GM19351 (cell line): Measurements from ENCODE around the gene TEDC1.

Experiments
- ATAC-seq: cut with Tn5 transposase; IDR thresholded peaks from one replicate; pipeline ENCODE4 v1.9.1; 2021; ENCODE audit warnings: mild to moderate bottlenecking, moderate library complexity; ENCODE audit not compliant: unreplicated experiment

Gene TEDC1

DNA sequence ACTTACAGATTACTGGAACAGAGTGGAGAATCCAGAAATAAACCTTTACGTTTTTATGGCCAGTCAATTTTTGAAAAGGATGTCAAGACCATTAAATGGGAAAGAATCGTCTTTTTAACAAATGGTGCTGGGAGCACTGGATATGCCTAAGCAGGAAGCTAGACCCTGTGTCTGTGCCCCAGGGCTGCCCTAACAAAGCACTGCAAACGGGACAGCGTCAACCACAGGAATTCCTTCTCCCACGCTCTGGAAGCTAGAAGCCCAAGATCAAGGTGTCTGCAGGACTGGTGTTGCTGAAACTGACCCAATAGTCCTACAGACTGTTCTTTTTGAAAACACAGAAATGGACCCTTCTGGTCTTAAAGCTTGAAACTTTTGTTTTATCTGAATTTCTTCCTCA lies 26.1 kb downstream of the TEDC1 start:
- ATAC-seq, result no peak

DNA sequence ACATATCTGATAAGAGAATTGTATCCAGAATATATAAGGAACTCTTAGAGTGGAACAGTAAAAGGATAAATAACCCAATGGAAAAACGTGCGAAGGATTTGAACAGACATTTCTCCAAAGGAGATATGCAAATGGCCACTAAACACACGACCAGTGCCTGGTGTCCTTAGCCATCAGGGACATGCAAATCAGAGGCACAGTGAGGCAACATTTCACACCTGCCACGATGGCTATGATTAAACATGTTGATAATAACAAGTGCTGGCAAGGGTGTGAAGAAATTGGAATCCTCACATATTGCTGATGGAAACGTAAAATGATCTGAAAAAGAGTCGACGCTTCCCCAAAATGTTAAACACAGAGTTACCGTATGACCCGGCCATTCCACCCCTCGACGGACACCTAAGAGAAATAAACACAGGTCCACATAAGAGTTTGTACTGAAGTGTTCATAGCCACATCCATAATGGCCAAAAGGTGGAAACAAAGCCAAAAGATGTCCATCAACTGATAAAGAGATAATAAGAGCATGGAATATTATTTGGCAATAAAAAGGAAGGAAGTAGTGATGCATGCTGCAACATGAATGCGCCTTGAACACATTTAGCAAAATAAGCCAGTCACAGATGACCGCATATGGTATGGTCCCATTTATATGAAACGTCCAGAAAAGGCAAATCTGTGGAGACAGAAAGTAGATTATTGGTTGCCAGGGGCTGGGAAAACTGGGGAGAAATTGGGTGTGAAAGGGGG lies 29.1 kb downstream of the TEDC1 start:
- ATAC-seq, result no peak

DNA sequence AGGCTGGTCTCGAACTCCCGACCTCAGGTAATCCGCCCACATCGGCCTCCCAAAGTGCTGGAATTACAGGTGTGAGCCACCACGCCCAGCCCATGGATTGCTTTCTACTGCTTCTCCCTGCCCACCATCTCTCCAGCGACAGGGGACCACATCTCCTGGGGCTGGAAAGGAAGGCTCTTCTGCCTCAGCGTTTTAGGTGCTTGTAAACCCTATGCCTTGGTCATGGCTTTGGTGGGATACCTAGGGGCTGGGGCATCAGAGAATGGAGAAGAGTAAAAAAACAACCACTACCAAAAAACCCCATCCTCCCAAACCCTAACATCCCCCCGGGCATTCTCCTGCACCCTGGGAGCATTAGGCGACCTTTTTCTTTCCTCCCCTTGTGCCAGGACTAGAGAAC lies 34.3 kb downstream of the TEDC1 start:
- no peak for ATAC-seq

DNA sequence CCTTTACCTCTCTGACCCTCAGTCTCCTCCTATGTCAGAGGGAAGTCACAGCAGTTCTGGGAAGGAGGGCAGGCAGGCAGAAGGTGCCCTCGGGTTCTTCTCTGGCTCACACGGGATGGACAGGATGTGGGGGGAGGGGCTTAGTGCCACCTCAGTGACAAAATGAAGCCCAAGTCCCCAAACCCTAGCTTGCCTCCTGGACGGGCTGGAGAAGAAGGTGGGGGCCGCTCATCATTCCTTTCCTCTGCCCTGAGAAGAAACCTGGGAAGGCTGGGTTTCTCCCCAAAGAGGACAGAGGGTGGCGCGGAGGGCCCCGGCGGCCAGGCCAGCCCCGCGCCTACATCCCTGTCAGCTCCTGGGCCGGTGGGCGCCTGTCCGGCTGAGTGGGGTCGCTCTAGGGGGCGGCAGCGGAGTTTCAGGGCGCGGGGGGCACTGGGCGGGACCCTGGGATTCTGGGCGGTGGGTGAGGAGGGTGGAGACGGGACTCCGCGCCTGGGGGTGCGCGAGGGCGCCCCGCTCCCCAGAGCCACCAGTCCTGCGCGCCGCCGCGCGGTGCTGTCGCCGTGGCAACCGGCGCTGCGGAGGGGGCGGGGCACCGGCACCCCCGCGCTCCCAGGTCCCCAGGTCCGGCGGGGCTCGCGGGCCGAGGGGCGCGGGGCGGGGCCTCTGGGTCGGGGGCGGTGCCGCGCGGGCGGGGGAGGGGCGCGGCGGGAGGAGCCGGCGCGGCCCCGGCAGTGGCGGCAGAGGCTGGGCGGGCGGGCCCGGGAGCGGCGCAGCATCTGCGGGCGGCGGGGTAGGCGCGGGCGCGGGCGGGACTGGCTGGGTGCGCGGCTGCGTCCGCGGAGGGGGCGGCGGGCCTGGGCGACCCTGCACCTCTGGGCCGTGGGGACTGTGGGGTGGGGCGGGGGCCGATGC lies 35.1 kb downstream of the TEDC1 start, which contains the start of gene TMEM121:
Gene TMEM121, plus strand, starts transcription at position 723 of the 915 bp plus-strand sequence. CDS start 2,252 bp downstream, outside the sequence.
- ATAC-seq, result no peak

DNA sequence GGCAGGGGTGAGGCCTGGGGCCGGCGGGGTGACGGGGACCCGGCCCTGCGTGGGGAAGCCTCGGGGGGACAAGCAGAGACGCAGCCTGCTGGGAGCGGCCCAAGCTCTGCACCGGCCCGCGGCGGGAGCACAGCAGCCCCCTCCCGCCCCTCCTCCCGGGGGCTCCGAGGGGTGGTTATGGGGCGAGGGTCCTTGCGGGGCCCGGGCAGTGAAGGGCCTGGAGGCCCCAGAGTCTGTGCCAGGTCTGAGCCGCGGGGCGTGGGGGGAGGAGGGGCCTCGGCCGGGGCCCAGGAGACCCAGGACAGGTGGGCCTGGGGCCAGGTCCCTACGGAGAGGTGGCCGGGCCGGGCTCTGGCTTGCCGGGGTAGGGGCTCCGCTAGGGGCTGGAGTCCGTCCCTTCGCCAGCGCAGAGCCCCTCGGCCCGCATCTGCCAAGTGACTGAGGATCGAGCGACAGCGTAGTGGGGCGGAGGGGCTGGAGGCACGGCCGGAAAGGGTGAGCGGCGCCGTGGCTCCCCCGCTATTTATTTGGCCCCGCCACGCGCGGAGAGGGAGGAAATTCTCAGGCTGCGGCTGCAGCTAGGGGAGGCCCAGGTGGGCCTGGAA lies 35.8 kb downstream of the TEDC1 start:
- no peak for ATAC-seq

DNA sequence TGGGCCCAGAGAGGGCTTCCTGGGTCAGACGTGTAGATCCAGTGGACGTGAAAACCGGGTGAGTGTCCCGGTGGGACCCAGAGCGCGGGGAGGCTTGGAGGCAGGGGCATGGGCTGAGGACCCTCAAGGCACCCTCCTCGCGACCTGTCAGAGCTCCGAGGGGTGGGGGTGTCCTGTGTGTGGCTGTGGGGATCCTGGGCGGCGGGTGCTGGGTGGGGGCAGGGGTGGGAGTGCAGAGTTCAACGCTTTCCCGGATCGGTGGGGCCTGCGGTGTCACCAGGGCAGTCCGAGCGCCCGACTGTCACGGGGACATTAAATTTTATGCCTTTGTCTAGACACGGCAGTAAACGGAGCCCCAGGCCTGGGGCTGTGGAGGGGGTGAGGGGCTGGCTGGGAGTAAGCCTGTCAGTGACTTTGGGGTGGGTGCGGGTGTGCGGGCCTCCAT lies 36.4 kb downstream of the TEDC1 start:
- ATAC-seq, result no peak

DNA sequence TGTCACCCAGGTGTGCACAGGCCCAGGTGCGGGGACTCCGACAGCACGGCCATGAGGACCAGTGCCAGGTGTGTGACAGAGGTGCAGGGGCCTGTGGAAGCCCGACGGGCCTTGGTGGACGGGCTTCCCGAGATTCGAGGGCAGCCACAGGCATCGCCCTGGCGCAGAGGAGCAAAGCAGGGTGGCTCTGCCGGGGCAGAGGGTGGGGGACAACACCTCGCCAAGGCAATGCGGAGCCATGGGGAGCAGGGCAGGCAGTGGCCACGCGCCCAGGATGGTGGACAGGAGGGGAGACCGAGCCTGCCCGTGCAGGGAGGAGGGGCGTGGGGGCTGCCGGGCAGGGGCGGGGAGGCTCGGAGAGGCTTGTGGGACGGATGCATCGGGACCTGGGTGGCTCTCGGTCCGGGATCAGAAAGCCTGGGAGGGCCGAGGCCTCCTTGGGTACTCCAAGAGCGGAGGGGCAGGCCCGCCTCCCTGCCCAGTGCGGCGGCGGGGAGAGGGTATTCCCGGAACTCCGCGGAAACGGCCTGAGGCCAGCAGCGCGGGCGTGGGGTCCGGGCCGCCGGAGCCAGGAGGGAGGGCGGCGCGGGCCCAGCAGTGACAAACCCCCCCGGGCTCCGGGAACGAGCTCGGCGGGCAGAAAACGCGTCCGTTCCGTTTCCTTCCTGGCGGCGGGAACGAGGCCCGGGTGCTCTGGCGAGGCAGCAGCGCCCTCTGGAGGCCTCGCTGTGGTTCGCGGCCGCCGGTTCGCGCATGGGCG lies 37.0 kb downstream of the TEDC1 start:
- ATAC-seq, result no peak

DNA sequence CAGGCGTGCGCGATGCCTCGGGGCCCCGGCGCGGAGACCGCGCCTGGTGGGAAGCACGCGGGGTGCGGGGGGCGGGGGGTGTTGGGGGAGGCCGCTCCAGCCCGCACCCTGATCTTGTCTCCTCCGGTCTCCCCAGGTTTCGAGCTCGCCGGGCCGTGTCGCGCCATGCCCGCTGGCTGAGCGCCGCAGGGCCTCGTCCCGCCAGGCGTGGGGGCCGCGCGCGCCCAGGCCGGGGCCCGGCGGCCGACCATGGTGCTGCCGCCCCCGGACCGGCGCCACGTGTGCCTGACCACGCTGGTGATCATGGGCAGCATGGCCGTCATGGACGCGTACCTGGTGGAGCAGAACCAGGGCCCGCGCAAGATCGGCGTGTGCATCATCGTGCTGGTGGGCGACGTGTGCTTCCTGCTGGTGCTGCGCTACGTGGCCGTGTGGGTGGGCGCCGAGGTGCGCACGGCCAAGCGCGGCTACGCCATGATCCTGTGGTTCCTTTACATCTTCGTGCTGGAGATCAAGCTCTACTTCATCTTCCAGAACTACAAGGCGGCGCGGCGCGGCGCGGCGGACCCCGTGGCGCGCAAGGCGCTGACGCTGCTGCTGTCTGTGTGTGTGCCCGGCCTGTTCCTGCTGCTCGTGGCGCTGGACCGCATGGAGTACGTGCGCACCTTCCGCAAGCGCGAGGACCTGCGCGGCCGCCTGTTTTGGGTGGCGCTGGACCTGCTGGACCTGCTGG lies 37.7 kb downstream of the TEDC1 start:
- ATAC-seq, result no peak

DNA sequence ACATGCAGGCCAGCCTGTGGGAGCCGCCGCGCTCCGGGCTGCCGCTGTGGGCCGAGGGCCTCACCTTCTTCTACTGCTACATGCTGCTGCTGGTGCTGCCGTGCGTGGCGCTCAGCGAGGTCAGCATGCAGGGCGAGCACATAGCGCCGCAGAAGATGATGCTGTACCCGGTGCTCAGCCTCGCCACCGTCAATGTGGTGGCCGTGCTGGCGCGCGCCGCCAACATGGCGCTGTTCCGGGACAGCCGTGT lies 38.2 kb downstream of the TEDC1 start:
- ATAC-seq, result no peak

DNA sequence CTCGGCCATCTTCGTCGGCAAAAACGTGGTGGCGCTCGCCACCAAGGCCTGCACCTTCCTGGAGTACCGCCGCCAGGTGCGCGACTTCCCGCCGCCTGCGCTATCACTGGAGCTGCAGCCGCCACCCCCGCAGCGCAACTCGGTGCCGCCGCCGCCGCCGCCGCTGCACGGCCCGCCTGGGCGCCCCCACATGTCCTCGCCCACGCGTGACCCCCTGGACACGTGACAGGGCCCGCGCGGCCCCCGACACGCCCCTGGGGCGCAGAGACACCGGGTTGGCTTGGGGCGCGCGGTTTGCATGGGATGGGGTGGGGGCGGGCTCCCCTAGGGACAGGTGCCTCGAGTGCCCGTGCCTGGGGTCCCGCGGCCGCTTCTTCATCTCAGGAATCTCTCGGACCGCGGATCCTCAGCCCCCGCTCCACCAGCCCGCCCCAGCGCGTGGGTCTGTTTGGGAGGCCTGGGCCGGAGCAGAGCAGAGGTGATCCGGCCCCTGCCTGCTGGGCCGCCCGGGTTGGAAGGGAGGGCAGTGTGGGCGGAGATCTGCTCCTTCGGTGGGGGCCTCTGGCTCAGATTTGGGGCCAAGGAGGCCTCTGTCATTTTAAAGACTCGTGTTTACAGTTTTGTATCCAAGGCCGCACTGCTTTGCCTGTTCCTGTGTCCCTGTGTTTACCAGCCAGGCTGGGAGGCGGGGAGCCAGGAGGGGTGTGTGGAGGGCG lies 38.7 kb downstream of the TEDC1 start:
- no peak for ATAC-seq

DNA sequence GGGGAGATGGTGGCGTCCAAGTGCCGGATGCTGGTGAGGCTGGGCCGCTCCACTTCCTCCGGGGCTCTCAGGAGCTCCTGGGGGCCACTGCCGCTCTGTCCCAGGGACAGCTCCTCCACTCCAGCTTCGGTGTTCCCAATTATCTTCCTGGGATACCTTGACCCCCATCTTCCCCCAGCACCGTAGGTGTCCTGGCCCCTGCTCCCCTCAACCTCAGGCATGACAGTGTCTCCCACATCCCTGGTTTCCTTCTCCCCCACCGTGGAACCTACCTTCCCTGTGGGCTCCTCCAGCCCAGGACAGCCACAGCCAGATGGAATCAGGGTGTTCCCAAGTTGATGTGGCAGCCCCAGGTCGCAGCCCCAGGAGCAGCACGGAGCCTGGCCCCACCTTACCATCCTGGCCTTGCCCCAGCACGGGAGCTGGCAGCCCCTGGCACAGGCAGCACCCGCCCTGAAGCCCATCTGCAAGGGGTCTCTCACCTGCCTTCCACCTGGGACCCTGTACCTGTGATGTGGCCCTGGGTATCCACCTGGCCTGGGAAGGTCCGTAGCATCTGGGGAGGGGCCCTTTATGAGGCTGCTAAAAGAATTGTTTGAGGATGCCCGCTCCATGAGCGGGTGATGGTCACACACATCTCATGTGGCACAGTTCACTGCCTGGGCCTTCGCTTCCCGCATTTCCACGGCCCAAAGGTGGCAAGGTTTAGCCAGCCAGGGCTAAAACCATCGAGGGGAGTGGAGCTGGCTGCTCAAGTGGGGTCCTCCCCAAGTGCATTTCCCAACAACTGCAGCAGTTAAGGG lies 39.4 kb downstream of the TEDC1 start:
- no peak for ATAC-seq

DNA sequence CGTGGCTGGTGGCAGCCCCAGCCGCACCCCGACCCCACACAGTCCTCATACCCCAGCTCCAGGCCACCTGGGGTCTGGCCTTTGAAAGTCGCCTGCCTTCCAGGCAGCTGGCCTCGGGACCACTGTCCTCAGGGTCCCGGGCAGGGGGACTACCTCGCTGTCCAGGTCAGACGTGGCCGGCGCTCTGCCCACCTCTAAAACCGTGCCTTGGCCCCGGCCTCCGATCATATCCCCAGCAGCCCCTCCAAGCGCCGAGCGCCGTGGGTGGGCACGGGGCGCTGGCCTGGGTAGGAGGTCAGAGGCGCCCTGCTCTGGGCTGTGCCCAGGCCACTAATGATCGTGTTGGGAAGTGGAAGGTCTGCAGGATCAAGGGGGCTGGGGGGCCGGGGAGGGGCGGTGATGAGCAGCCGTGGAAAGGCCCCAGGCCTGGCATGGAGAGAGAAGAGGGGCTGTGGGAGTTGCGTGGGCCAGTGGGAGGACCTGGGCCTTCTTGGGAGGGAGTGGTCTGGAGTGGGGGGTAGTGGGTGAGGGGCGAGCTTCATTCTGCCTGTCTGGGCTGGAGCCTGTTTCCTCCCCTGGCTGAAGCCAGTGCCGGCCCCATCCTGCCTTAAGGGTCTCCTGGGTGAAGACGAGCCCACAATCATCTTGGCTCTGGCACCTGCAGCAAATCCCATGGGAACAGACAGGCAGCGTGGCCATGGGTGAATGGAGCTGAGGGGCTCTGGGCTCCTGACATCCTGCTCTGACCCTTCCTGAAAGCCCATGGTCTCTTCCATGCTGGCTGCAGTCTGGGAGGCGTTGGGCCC lies 40.2 kb downstream of the TEDC1 start:
- no peak for ATAC-seq

DNA sequence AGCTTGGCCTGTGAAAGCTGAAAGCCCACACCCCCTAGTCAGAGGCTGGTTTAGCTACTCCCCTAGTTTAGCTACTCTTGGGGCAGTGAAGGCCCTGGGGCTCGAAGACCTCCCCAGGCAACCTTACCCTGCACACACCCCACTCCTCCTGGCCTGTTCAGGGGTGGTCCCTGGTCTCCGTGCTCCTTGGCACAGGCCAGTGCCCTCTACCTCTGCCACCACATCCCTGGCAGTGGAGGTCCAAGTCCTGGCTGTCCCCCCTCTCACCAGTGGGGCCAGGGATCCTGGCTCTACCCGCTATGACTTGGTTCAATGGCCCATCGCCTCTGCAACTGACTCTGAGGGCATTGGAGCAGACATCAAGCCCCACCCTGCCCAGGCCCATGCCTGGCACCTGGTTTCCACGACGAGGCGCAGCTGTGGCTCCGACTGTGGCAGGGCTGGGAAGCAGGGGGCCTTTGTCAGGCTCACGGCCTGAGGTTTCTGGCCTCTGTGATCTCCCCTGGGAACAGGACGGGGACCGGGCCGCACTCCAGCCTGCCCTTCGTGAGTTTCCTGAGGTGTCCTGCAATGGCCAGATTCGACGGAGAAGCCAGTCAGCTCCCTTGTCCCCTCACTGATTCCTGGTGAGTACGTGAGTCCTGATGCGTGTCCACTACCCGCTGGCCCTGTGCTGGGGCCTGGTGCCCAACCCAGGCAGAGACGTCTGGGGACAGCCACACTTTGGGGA lies 41.0 kb downstream of the TEDC1 start:
- ATAC-seq, result no peak

DNA sequence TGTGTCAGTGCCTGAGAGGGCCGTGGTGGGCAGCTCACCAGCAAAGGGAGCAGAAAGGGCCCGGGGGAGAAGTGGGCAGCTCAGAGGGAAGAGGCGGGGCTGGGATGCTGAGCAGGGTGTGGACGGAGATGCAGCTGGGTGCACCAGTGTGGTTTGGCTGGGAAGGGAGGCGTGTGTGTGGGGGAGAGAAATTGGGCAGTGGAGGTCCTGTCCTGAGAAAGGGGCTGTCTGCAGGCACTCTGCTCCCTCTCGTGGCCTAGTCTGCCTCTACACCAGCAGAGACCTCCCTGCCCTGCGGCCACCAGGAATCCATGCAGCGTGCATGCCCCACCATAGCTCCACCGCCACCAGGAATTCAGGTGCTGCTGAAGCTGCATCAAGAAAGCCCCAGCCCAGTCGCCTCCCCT lies 41.7 kb downstream of the TEDC1 start:
- ATAC-seq, result no peak

DNA sequence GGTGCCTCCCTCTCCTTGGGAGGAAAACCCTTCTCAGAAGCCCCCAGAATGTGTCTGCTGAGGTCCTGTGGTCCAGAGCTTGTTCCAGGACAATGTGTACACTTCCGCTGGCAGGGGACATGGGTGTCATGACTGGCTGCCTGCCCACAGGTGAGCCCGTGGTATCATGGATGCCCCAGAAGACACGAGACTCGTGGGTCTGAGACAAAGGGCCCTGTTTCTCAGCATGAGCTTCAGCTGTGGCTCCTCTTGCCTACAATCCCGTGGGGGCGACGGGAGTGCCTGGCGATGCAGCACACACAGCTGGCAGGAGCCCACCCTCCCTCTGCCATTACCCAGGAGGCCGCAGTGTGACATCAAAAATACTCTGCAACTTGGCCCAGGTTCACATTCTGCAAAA lies 42.3 kb downstream of the TEDC1 start:
- ATAC-seq, result no peak

DNA sequence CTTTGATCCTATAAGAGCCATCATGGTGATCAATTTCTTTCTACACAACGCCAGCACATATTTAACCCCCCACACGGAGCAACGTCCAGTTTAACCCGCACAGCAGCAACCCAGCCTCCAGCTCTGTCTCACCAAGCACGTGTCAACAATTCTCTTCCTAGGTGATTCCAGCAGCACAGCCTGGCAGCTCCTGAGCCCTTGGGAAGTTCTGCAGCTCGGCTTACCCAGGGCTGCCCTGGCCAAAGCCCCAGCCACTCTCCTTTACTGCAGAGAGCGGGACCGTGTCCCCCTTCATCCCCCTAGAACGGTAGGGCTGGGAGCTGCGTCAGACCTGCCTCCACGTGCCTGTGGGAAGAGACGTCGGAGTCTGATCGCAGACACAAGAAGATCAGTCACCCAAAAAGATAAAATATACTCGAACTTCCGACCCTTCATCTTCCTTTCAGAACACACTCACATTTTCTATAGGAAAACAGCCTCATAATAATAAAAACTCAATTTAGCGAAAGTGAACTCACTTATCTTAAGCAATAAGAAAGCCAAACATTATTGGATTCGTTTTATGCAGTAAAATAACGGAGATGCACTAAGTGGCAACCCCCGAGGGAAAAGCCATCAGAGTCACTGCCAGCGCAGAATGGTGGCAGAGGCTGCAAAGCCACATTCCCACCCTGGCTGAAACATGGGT lies 42.9 kb downstream of the TEDC1 start:
- ATAC-seq, result no peak

DNA sequence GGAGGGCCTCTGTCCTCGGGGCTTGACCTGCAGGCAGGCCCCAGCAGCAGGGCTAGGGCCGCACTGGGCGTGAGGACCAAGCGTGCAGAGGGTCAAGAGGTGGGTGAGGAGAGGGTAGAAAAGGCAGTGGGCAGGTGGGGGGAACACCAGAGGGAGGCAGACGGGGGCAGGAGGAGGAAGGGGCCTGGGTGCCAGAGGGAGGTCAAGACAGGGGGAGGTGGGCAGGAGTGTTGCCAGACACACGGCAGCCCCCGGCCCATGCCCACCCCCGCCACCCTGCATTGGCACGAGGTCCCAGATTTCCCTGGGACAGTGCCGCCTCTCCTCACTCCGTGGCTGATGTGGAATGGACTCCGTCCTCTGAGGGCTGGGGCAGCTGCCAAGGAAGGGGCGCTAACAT lies 43.5 kb downstream of the TEDC1 start:
- no peak for ATAC-seq
